GM19452 (cell line): ENCODE results near the gene KLHDC7A.
"Not testable (repeated sequence)": the region's sequence is repeated elsewhere in the genome, so short reads cannot be mapped to it uniquely, and the experiment has no call there.

Source experiments
- ATAC-seq: cut with Tn5 transposase; IDR thresholded peaks from one replicate; pipeline ENCODE4 v1.9.1; 2021; ENCODE audit not compliant: unreplicated experiment

Gene KLHDC7A

DNA sequence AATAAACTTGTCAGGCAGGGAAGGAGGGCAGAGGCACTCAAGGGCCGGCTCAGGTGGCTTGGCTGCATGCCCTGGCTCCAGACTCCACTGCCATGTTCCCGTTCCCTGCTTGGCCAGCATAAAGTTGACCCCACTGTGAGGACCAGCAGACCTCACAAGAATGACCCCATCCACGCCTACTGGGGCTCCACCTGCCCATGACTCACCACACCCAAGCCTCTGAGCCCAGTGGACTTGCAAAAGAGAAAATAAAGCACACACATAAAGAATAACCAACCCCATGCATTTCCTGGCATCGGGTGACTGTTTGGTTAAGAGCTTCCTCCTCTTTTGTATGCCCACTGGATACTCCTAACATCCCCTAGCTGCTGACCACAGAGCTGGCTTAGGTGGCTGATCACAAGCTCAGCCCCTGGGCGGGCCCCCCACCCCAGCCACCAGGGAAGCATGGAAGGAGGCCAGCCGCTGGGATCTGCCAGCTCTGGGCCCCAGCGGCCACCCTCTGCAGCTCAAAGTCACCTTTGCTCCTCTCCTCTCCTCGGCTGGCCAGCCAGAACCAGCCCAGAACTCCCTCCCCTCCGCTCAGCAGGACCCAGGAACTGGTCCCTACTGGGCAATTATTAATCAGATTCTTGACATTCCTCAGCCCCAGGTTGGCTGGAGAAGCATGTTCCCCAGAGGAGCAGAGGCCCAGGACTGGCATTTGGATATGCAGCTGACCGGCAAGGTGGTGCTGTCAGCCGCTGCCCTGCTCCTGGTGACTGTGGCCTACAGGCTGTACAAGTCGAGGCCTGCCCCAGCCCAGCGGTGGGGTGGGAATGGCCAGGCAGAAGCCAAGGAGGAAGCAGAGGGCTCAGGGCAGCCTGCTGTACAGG, at the start of gene KLHDC7A:
Gene KLHDC7A, plus strand, starts transcription at position 616 of the 875 bp plus-strand sequence. Its CDS starts 52 bp downstream, at position 668.
- no peak for ATAC-seq

GRCh38 chr1:18434041-18434440, 46.7 kb upstream of the KLHDC7A start:
- ATAC-seq = no peak

GRCh38 chr1:18440385-18441226, 40.1 kb upstream of the KLHDC7A start:
- ATAC-seq = no peak

DNA sequence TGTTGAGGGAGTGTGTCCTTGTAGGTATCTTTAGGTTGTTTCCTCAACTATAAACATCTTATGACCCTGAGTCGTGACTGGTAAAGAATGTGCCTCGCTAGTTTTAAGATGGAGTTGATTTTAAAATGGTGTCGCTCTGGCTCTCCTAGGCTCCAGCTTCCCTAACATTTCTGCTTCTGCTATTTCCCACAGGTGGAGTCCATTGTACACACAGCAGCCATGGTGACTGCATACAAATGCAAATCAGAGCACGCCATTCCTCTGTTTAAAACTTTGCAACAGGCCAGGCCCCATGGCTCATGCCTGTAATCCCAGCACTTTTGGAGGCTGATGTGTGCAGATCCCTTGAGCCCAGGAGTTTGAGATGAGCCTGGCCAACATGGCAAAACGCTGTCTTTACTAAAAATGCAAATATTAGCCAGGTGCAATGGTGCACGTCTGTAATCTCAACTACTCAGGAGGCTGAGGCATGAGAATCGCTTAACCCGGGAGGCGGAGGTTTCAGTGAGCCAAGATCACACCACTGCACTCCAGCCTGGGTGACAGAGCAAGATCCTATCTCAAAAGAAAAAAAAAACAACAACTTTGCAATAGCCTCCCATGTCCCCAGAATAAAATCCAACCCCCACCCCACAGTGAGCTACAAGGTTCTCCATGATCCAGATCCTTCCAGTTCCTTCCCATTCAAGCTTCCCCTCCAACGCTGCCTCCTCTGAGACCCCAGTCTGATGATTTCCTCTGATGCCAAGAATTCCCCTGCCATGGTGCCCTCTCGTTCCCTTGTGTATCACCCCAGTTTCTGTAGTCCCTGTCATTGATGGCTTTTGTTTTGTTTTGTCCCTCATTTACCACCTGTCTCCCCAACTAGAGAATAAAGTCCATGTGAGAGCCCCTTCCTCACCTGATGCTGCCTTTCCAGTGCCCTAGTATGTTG, 36.9 kb upstream of the KLHDC7A start:
- ATAC-seq = no peak

DNA sequence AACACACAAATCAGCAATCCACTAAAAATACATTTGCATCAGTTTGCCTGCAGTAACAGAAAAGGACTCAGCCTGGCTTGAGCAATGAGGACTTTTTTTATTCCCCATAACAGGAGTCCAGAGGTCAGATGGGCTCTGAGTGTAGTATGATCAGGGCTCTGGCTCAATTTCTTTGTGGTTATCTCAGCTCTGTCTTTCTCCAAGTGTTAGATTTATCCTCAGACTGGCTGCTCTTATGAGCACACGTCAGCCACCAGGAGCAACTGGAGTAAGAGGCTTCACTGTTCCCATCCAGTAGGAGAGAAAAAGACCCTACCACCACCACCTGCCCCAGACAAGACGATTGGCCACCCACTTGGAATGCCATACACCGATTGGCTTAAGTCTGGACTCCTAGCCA, 36.2 kb upstream of the KLHDC7A start:
- ATAC-seq = no peak

- ATAC-seq = no peak
These were observed 34.0 kb upstream of the KLHDC7A start for GRCh38 chr1:18446751-18447150.

- no peak for ATAC-seq
These were observed 33.1 kb upstream of the KLHDC7A start for GRCh38 chr1:18447509-18448220.

GRCh38 chr1:18448889-18449288, 31.8 kb upstream of the KLHDC7A start:
- no peak for ATAC-seq

DNA sequence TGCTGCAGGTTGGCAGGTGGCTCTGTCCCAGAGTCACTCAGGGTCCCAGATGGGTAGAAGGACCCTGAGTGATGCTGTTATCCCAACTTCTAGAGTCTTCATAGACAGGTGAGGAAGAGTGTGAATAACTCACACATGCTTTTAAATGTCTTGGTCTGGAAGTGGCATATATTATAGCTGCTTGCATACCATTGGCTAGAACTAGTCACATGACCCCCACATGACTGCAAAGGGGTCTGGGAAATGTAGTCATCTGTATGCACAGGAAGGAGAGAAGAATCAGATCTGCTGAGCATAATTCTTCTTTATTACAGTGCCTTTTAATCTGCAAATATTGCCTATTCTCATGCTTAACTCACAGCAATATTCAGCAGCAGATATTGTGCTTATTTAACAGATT, 28.2 kb upstream of the KLHDC7A start:
- no peak for ATAC-seq

DNA sequence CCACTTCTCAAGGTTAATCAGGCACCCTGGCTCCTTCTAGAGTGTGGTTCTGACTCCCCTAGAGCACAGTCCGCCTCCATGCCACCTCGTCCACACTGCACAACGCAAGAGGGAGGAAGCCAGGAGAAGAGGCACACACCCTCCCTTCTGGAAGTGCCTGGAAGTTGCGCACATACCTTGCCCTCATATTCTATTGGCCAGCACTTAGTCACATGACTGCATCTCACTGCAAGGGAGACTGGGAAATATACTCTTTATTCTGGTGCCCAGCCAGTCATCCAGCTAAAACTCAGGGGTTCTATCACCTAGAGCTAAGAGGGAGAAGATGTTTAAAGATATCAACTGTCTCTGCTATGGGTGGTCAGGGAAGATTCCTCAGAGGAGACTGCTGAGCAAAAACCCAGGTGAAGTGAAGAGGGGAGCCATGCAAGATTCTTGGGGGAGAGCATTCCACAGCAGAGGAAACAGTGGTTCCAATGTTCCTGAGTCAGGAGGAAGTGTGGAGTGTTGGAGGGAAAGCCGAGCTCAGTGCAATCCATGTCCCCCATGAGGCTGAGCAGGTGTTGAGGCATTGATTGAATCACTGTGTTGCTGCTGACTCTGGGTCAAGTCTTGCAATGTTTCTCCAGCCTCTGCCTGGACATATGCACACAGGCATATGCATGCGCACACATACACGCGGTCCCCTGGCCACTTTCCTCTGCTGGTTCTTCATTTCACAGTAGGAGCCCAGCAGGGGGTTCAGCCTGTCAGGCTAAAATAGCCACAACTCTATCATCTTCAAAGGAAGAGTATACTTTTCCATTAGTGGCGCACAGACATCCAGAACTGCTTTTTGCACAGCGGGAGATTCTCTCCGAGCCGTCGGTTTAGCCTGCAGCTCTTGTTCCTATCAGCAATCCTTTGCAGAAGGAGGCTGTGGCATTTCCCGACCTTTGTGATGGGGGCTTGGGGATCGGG, 22.3 kb upstream of the KLHDC7A start:
- no peak for ATAC-seq

DNA sequence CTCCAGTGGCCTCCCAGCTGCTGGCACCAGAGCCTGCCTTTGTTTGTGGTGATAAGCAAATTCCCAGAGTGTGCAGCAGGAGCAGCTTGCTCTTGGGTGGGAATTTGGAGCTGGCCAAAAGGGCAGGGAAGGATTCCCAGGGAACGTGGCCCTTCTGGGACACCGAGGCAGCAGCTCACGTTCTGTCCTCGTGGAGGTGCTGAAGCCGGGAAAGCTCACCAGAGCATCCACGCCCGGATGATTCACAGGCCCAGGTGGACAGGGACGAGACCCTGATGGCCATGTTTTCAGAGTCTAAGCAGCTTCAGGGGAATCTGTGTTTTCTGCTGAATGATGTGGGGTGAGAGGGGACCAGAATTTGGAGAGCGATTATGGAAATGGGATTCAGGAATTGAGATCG, 19.1 kb upstream of the KLHDC7A start:
- no peak for ATAC-seq

DNA sequence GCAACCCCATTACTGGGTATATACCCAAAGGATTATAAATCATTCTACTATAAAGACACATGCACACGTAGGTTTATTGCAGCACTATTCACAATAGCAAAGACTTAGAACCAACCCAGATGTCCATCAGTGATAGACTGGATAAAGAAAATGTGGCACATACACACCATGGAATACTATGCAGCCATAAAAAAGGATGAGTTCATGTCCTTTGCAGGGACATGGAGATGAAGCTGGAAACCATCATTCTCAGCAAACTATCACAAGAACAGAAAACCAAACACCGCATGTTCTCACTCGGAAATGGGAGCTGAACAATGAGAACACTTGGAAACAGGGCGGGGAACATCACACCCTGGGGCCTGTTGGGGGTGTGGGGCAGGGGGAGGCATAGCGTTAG, 18.2 kb upstream of the KLHDC7A start:
- ATAC-seq = not testable (repeated sequence)

GRCh38 chr1:18463063-18463462, 17.7 kb upstream of the KLHDC7A start:
- ATAC-seq = no peak

DNA sequence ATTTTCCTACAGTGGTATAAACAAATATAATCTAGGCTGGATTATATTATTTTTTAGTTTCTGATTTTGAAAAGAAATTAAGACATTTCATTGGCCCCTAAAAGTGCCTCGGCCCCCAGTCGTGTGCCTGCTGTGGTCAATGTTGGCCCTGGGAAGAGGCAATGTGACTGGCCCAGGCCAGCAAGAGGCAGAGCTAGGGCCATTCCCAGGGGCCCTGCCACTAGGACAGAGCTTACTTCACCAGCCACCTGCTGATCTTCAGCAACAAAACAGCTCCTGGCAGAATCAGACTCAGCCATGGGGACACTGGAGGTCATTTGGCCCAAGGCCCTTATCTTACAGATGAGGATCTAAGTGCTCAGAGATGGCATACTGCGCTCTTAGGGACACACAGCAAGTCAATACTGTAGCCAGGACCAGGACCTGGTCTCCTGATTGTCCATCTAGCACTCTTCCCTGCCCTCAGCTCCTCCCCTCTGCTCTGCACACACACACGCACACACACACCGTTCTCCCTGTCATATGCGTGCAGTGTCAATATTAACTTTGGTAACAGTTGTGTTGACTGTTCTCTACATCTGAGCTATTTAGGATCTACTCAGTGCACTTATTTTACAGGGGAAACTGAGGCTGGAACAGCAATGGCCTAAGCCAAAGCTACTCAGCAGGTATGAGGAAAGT, 16.6 kb upstream of the KLHDC7A start:
- ATAC-seq = no peak

GRCh38 chr1:18464665-18465050, 16.1 kb upstream of the KLHDC7A start:
- ATAC-seq = no peak

DNA sequence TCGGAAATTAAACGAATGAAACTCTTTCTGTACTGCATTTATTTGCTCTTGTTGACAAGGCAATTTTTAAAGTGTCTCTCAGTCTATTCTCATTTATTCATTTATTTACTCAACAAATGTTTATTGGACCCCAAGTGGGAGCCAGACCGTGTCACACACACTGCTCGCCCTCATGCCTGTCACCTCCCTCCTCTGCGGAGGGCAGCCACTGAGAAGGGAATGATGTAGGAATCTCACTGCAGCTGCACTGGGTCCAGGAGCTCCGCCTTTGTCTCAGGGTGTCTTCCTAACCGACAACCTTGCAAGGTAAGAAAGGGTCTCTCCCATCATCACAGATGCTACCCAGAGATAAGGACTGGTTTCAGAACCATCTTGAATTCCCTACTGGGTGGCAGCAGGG, 14.1 kb upstream of the KLHDC7A start:
- ATAC-seq = no peak

- ATAC-seq = no peak
These were observed 12.2 kb upstream of the KLHDC7A start for GRCh38 chr1:18468570-18468969.

DNA sequence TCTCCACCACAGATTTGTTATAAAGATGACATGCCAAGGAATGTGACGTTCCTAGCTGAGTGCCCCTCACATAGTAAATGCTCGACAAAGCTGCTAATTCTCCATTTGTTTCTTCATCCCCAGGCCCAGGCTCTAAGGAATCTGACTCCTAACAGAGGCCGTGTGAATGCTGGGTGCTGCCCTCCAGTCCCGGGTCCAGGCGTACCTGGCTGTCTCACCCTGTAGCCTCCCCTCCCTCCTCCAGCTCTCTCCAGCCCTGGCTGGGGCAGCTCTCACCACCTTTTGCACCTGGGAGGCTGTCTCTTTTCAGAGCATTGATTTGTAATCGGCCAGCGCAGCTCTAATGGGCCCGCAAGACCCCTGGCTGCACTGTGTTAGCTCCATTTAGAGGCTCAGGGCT, 11.2 kb upstream of the KLHDC7A start:
- ATAC-seq = no peak
